Loucy (cell line): ENCODE measurements around the gene MYO1D.

ENCODE experiments used
- EZH2phosphoT487 ChIP-seq: fragments of 200-600 bp; IDR thresholded peaks from 2 replicates; pipeline ENCODE4 v1.6.1; 2018; ENCODE audit warnings: antibody characterized with exemption, mild to moderate bottlenecking, moderate library complexity, borderline replicate concordance
- TF ChIP-seq, protein P1 (sequence below): fragments of 200-600 bp; sonication (generic); conservative IDR thresholded peaks from 2 replicates; pipeline ENCODE4 v1.5.1; 2014; ENCODE audit warnings: mild to moderate bottlenecking, antibody characterized with exemption, low read length

DNA sequence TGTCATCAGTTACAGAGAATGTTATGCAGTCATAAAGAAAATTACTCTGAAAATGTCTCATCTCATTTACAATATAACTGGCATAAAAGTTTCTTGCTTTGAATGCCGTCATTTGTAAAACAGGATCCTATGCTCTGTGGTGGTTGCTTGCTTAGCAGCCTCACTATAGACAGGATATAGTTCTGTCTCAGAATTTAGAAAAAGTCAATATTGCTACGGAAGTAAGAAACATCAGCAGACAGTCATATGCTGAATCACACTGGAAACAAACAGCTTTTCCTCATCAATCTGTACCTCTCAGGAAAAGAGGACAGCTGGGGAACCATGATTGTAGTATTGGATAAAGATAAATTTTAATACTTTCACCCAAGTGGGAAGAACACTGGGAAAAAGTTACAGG is 105.5 kb downstream of the MYO1D start:
- TF ChIP-seq, protein P1, sequence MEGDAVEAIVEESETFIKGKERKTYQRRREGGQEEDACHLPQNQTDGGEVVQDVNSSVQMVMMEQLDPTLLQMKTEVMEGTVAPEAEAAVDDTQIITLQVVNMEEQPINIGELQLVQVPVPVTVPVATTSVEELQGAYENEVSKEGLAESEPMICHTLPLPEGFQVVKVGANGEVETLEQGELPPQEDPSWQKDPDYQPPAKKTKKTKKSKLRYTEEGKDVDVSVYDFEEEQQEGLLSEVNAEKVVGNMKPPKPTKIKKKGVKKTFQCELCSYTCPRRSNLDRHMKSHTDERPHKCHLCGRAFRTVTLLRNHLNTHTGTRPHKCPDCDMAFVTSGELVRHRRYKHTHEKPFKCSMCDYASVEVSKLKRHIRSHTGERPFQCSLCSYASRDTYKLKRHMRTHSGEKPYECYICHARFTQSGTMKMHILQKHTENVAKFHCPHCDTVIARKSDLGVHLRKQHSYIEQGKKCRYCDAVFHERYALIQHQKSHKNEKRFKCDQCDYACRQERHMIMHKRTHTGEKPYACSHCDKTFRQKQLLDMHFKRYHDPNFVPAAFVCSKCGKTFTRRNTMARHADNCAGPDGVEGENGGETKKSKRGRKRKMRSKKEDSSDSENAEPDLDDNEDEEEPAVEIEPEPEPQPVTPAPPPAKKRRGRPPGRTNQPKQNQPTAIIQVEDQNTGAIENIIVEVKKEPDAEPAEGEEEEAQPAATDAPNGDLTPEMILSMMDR, result no peak
- no peak for TF ChIP-seq EZH2phosphoT487
